Tibial nerve (tissue), 4 donors: ENCODE measurements around the gene INPP5K. TPM values are rescaled to one million over a fixed set of nuclear protein-coding genes. Genes with fewer than 3 reads are reported as not detected.

Experiments
- DNase-seq, 2 donors: peaks; one replicate each; pipeline ENCODE4 v3.0.0-alpha.2; 2019; ENCODE audit warnings: low spot score in 2 of 2
- H3K27ac ChIP-seq, 4 donors: fragments of 200-600 bp; sonication (generic) in 3 of 4; one replicate each; pipeline ENCODE4 v1.5.1; 2017 to 2019; ENCODE audit warnings: mild to moderate bottlenecking in 1 of 4
- H3K27me3 ChIP-seq, 2 donors: fragments of 200-600 bp; sonication (generic) in 1 of 2; one replicate each; pipeline versions ENCODE4 v1.5.1 to v1.6.0; 2017 to 2019
- H3K36me3 ChIP-seq, 3 donors: fragments of 200-600 bp; sonication (generic); one replicate each; pipeline ENCODE4 v1.5.1; 2018 to 2019
- H3K4me1 ChIP-seq, 4 donors: fragments of 200-600 bp; sonication (generic) in 3 of 4; one replicate each; pipeline ENCODE4 v1.5.1; 2017 to 2019
- H3K4me3 ChIP-seq, 4 donors: fragments of 200-600 bp; sonication (generic) in 3 of 4; one replicate each; pipeline ENCODE4 v1.5.1; 2017 to 2019; ENCODE audit warnings: mild to moderate bottlenecking in 1 of 4, moderate library complexity in 1 of 4
- H3K9me3 ChIP-seq, 4 donors: fragments of 200-600 bp; sonication (generic) in 3 of 4; one replicate each; pipeline ENCODE4 v1.5.1; 2017 to 2019
- EP300 ChIP-seq, 2 donors: sonication (generic); formaldehyde crosslinking; IDR thresholded peaks; one replicate each; pipeline ENCODE4 v1.6.1; 2017; ENCODE audit warnings: antibody characterized with exemption in 2 of 2, mild to moderate bottlenecking in 1 of 2
- POLR2A ChIP-seq, 2 donors: fragments of 450-650 bp; IDR thresholded peaks; one replicate each; pipeline ENCODE4 v1.6.1; 2017; ENCODE audit warnings: antibody characterized with exemption in 2 of 2, mild to moderate bottlenecking in 2 of 2, moderate library complexity in 2 of 2
- WGBS, 2 donors: methylation state at CpG; one replicate each; pipeline ENCODE4 v1.1.5; 2018; 5-methylcytosine and 5-hydroxymethylcytosine counted together
- total RNA-seq, 4 donors: library from RNA; depleted of rRNA; stranded (reverse); fragments of >200 nt; gene quantifications; one replicate each; pipeline ENCODE4 v1.1.0, GENCODE V29; 2016
- TF ChIP-seq, protein P1 (sequence below), 5 experiments: fragments of 200-600 bp in 3 of 5; fragments of 450-650 bp in 2 of 5; sonication (generic) in 3 of 5; IDR thresholded peaks; one replicate each; pipeline ENCODE4 v1.5.1; 2016 to 2019; ENCODE audit warnings: antibody characterized with exemption in 5 of 5, mild to moderate bottlenecking in 3 of 5, moderate library complexity in 2 of 5

The INPP5K gene
- total RNA-seq, 4 donors from 2014 or later: 67.9 to 110 (median 95.2) TPM

GRCh38 chr17:1467898-1468492 is 48.4 kb downstream of the INPP5K start:
- Histone ChIP-seq H3K36me3 (peaks cover 0 to 98% (median 33%) of the 10 kb centered on the region in 3 donors), H3K4me3 (no peak overlapping the region), H3K27ac (peak overlapping the region in 3 of 4 donors; percentile 15 to 71 (median 44)), H3K4me1 (peaks cover 0 to 25% (median 3%) of the 10 kb centered on the region in 4 donors), H3K27me3 (no peaks in the 10 kb centered on the region), H3K9me3 (no peaks in the 10 kb centered on the region)
- WGBS, 2 donors: 53 to 77% methylated on average over 17 to 21 of the region's 21 CpGs
- TF ChIP-seq, protein P1, sequence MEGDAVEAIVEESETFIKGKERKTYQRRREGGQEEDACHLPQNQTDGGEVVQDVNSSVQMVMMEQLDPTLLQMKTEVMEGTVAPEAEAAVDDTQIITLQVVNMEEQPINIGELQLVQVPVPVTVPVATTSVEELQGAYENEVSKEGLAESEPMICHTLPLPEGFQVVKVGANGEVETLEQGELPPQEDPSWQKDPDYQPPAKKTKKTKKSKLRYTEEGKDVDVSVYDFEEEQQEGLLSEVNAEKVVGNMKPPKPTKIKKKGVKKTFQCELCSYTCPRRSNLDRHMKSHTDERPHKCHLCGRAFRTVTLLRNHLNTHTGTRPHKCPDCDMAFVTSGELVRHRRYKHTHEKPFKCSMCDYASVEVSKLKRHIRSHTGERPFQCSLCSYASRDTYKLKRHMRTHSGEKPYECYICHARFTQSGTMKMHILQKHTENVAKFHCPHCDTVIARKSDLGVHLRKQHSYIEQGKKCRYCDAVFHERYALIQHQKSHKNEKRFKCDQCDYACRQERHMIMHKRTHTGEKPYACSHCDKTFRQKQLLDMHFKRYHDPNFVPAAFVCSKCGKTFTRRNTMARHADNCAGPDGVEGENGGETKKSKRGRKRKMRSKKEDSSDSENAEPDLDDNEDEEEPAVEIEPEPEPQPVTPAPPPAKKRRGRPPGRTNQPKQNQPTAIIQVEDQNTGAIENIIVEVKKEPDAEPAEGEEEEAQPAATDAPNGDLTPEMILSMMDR (IDR thresholded peaks at IDR 0.05): no peak
- TF ChIP-seq EP300 (IDR thresholded peaks at IDR 0.05): peak in 1 of 2 donors; percentile 82
- no peak for TF ChIP-seq POLR2A (IDR thresholded peaks at IDR 0.05)
- peak in 1 of 2 donors; percentile 61 for DNase-seq

GRCh38 chr17:1467258-1467657 is 49.2 kb downstream of the INPP5K start:
- no peak for DNase-seq
- H3K27me3 ChIP-seq: no peaks in the 10 kb centered on the region
- H3K27ac ChIP-seq: peak overlapping the region in 1 of 4 donors; percentile 71
- H3K9me3 ChIP-seq: no peaks in the 10 kb centered on the region
- H3K4me3 ChIP-seq: no peak overlapping the region
- TF ChIP-seq POLR2A (IDR thresholded peaks at IDR 0.05) (no peak), EP300 (IDR thresholded peaks at IDR 0.05) (no peak)
- TF ChIP-seq, protein P1 (IDR thresholded peaks at IDR 0.05): no peak
- H3K4me1 ChIP-seq: peaks cover 0 to 26% (median 7%) of the 10 kb centered on the region in 4 donors
- peaks cover 0 to 97% (median 33%) of the 10 kb centered on the region in 3 donors for H3K36me3 ChIP-seq
- 60 to 86% methylated on average over 1 to 4 of the region's 16 CpGs for WGBS, 2 donors

DNA sequence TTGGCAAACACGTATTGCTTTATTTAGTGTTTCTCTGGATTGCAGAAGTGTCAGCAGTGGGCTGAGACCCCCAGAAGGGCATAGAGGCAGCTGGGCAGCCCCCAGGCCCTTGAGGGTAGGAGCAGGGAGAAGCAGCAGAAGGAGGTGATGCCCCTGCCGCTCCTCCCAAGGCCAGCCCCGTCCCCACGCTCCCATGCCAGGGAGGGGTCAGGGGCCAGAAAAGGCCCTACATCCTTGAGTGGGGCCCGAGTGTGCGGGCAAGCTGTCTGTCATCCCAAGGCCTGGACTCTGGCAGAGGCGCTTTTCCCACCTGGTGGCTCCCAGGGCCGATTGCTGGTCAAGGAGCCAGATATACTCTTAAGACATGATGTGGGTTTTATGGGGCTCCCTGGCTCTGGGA is 52.2 kb downstream of the INPP5K start:
- H3K27ac ChIP-seq: no peak overlapping the region
- peaks cover 0 to 44% (median 9%) of the 10 kb centered on the region in 4 donors for H3K4me1 ChIP-seq
- H3K27me3 ChIP-seq: no peaks in the 10 kb centered on the region
- WGBS, 2 donors: 67 to 72% methylated on average over 6 to 8 of the region's 8 CpGs
- no peak for TF ChIP-seq EP300 (IDR thresholded peaks at IDR 0.05)
- TF ChIP-seq, protein P1 (IDR thresholded peaks at IDR 0.05): no peak
- TF ChIP-seq POLR2A (IDR thresholded peaks at IDR 0.05): no peak
- peaks cover 0 to 80% (median 16%) of the 10 kb centered on the region in 3 donors for H3K36me3 ChIP-seq
- H3K9me3 ChIP-seq: no peaks in the 10 kb centered on the region
- DNase-seq: no peak
- H3K4me3 ChIP-seq: no peak overlapping the region

DNA sequence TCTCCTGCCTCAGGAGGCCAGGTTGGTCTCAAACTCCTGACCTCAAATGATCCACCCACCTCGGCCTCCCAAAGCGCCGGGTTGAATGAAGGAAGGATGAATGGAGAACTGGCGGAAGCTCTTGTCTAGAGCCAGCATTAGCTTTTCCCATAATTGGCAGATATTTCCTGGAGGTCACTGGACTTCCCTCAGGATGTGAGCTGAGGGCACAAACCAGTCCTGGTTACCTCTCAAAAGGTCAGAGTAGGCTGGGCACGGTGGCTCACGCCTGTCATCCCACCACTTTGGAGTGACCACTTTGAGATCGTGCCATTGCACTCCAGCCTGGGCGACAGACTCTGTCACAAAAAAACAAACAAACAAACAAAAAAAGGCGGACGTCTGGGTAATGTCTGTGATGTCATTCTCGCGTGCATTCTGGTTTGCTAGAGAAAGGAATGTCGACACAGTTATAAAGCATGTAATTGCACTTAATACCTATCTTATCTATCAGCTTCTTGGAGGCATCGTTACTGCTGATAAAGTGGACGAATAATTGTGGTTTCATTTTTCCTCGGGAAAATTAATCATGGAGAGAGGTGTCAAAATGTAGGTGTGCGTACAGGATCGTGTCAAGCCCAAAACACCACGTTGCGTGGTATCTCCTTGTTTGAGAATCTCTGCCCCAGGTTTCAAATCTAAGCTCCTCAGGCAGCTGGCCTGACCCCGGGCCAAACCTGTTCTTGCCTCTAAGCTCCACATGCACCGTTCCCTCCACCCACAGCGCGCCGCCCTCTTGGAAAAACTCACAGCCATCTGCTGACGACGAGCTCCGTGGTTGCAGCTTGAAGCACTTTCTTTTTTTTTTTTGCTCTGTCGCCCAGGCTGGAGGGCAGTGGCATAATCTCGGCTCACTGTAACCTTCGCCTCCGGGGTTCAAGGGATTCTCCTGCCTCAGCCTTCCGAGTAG is 54.0 kb downstream of the INPP5K start:
- no peaks in the 10 kb centered on the region for H3K9me3 ChIP-seq
- no peak for DNase-seq
- WGBS, 2 donors: 77 to 80% methylated on average over 33 of the region's 33 CpGs
- no peak overlapping the region for H3K4me3 ChIP-seq
- H3K27me3 ChIP-seq: no peaks in the 10 kb centered on the region
- H3K36me3 ChIP-seq: peaks cover 0 to 62% (median 7%) of the 10 kb centered on the region in 3 donors
- no peak overlapping the region for H3K27ac ChIP-seq
- H3K4me1 ChIP-seq: peaks cover 0 to 31% (median 9%) of the 10 kb centered on the region in 4 donors
- TF ChIP-seq EP300 (IDR thresholded peaks at IDR 0.05): no peak

- TF ChIP-seq, protein P1 (IDR thresholded peaks at IDR 0.05): no peak
- TF ChIP-seq EP300 (IDR thresholded peaks at IDR 0.05) (no peak), POLR2A (IDR thresholded peaks at IDR 0.05) (no peak)
- Histone ChIP-seq H3K4me1 (peaks cover 0 to 37% (median 11%) of the 10 kb centered on the region in 4 donors), H3K4me3 (no peak overlapping the region), H3K9me3 (no peaks in the 10 kb centered on the region), H3K27me3 (no peaks in the 10 kb centered on the region), H3K27ac (no peak overlapping the region), H3K36me3 (peaks cover 0 to 52% (median 0%) of the 10 kb centered on the region in 3 donors)
- WGBS, 2 donors: 83 to 85% methylated on average over 18 of the region's 18 CpGs
- no peak for DNase-seq
These were observed 55.0 kb downstream of the INPP5K start for GRCh38 chr17:1461198-1461944.
